GM12878 (cell line): ENCODE measurements around the gene METTL9. TPM values are rescaled to one million over a fixed set of nuclear protein-coding genes. Genes with fewer than 3 reads are reported as not detected.

ENCODE experiments used
- ATAC-seq: fragments of 200-7000 bp; cut with Tn5 transposase; 3 replicates; pipeline ENCODE4 v1.9.1; 2020; ENCODE audit warnings: mild to moderate bottlenecking, moderate library complexity
- BruUV-seq: library from RNA; stranded (reverse); fragments of 400-500 nt; replicated peaks from 2 replicates; lab custom pipeline; 2021; lab: Mats Ljungman, UMichigan
- CTCF ChIA-PET: fragments of 300-600 bp; sonication (Branson Sonifier 250); formaldehyde crosslinking; extraction: SDS; loops from one replicate; lab custom pipeline; 2021; ENCODE audit warnings: inconsistent platforms; lab: Yijun Ruan, JAX
- POLR2A ChIA-PET: fragments of 350-600 bp; formaldehyde crosslinking; extraction: SDS; loops from one replicate; lab custom pipeline; 2021; ENCODE audit warnings: inconsistent platforms; lab: Charles Lee
- RAD21 ChIA-PET: fragments of 300-600 bp; sonication (Branson Sonifier 250); formaldehyde crosslinking; loops from one replicate; lab custom pipeline; 2023; ENCODE audit warnings: antibody characterized with exemption; ENCODE audit not compliant: unreplicated experiment; lab: Charles Lee
- SMC1A ChIA-PET: fragments of 300-600 bp; sonication (Branson Sonifier 250); formaldehyde crosslinking; loops from one replicate; lab custom pipeline; 2023; ENCODE audit not compliant: unreplicated experiment, uncharacterized antibody; lab: Charles Lee
- DNase-seq: peaks from one replicate; pipeline ENCODE4 v3.0.0-alpha.2; 2011; ENCODE audit warnings: low read depth, low spot score
- FAIRE-seq: peaks from 3 replicates; lab custom pipeline; 2011; peaks lifted over from hg19 to GRCh38; lab: Jason Lieb, UNC
- H2AFZ ChIP-seq: 2 replicates; pipeline ENCODE4 v1.6.0; 2011; ENCODE audit warnings: low read depth, low read length, control low read depth; ENCODE audit not compliant: control insufficient read depth
- H3K27ac ChIP-seq: 2 replicates; pipeline ENCODE4 v1.5.1; 2011; ENCODE audit warnings: control low read depth; ENCODE audit not compliant: control insufficient read depth, insufficient read depth
- H3K27me3 ChIP-seq, 2 experiments: replicated peaks in 1 of 2; 2 replicates each; pipeline versions ENCODE4 v1.6.0 to v1.6.1; 2011; ENCODE audit warnings: low read length in 1 of 2; ENCODE audit not compliant: control insufficient read depth in 2 of 2, insufficient read depth in 2 of 2
- H3K36me3 ChIP-seq, 2 experiments: 2 replicates each; pipeline ENCODE4 v1.5.1; 2011; ENCODE audit warnings: low read length in 1 of 2; ENCODE audit not compliant: control insufficient read depth in 2 of 2, insufficient read depth in 2 of 2
- H3K4me1 ChIP-seq: 2 replicates; pipeline ENCODE4 v1.6.1; 2011; ENCODE audit warnings: mild to moderate bottlenecking, low read length, moderate library complexity, mixed read lengths; ENCODE audit not compliant: control insufficient read depth, insufficient read depth
- H3K4me2 ChIP-seq: 2 replicates; pipeline ENCODE4 v1.6.0; 2011; ENCODE audit warnings: control low read depth; ENCODE audit not compliant: control insufficient read depth, insufficient read depth
- H3K4me3 ChIP-seq: fragments of 200-600 bp; sonication (generic); 2 replicates; pipeline ENCODE4 v1.5.1; 2016
- H3K79me2 ChIP-seq: 2 replicates; pipeline ENCODE4 v1.6.0; 2011; ENCODE audit warnings: low read length; ENCODE audit not compliant: control insufficient read depth, insufficient read depth
- H3K9ac ChIP-seq: 2 replicates; pipeline ENCODE4 v1.8.0; 2011; ENCODE audit warnings: low read length, control low read depth, mixed read lengths; ENCODE audit not compliant: control insufficient read depth, insufficient read depth
- H3K9me3 ChIP-seq: replicated peaks from 3 replicates; pipeline ENCODE4 v1.5.1; 2011; ENCODE audit warnings: mild to moderate bottlenecking, low read length; ENCODE audit not compliant: control insufficient read depth, insufficient read depth
- H4K20me1 ChIP-seq: 2 replicates; pipeline ENCODE4 v1.6.0; 2011; ENCODE audit not compliant: control insufficient read depth, insufficient read depth
- BACH1 ChIP-seq: fragments of 450-650 bp; IDR thresholded peaks from 2 replicates; pipeline ENCODE4 v1.6.1; 2017; ENCODE audit warnings: mild to moderate bottlenecking, borderline replicate concordance
- ESRRA ChIP-seq: IDR thresholded peaks from 2 replicates; pipeline ENCODE4 v1.6.1; 2012; ENCODE audit warnings: mild to moderate bottlenecking, low read length, improper control_type of control experiment
- GATAD2B ChIP-seq: fragments of 450-650 bp; conservative IDR thresholded peaks from 2 replicates; pipeline ENCODE4 v1.6.1; 2017; ENCODE audit warnings: low read depth, mild to moderate bottlenecking, moderate library complexity
- HDGF ChIP-seq: fragments of 450-650 bp; IDR thresholded peaks from 2 replicates; pipeline ENCODE4 v1.6.1; 2016; ENCODE audit warnings: antibody characterized with exemption
- MEF2A ChIP-seq: IDR thresholded peaks from 2 replicates; pipeline ENCODE4 v1.6.1; 2011; ENCODE audit warnings: low read depth, mild to moderate bottlenecking, low read length, moderate library complexity; ENCODE audit not compliant: insufficient read depth
- MYB ChIP-seq: fragments of 150-350 bp; IDR thresholded peaks from 2 replicates; pipeline ENCODE4 v1.6.1; 2014; ENCODE audit warnings: mild to moderate bottlenecking, low read depth, low read length, borderline replicate concordance
- NRF1 ChIP-seq: conservative IDR thresholded peaks from 2 replicates; pipeline ENCODE4 v1.6.1; 2011; ENCODE audit warnings: mild to moderate bottlenecking, low read depth, low read length, improper control_type of control experiment
- PBX3 ChIP-seq: IDR thresholded peaks from 2 replicates; pipeline ENCODE4 v1.6.1; 2011; ENCODE audit warnings: mild to moderate bottlenecking, low read depth, low read length, moderate library complexity; ENCODE audit not compliant: insufficient replicate concordance
- RAD21 ChIP-seq: IDR thresholded peaks from 2 replicates; pipeline ENCODE4 v1.6.1; 2011; ENCODE audit warnings: mild to moderate bottlenecking, low read depth, low read length, moderate library complexity; ENCODE audit not compliant: insufficient read depth
- RB1 ChIP-seq: fragments of 450-650 bp; formaldehyde crosslinking; IDR thresholded peaks from 2 replicates; pipeline ENCODE4 v1.6.1; 2017; ENCODE audit warnings: mild to moderate bottlenecking, borderline replicate concordance
- RCOR1 ChIP-seq: conservative IDR thresholded peaks from 2 replicates; pipeline ENCODE4 v1.6.1; 2012; ENCODE audit warnings: low read depth, low read length, improper control_type of control experiment
- RELB ChIP-seq: fragments of 450-650 bp; IDR thresholded peaks from 2 replicates; pipeline ENCODE4 v1.6.1; 2017; ENCODE audit warnings: low read depth, mild to moderate bottlenecking, moderate library complexity
- SPI1 ChIP-seq: IDR thresholded peaks from 2 replicates; pipeline ENCODE4 v1.6.1; 2011; ENCODE audit warnings: low read depth, mild to moderate bottlenecking, low read length, moderate library complexity, borderline replicate concordance; ENCODE audit not compliant: insufficient read depth
- SREBF1 ChIP-seq: IDR thresholded peaks from 2 replicates; pipeline ENCODE4 v1.6.1; 2012; ENCODE audit warnings: mild to moderate bottlenecking, low read length
- STAT1 ChIP-seq: fragments of 450-650 bp; conservative IDR thresholded peaks from 2 replicates; pipeline ENCODE4 v1.6.1; 2014; ENCODE audit warnings: antibody characterized with exemption, mild to moderate bottlenecking
- ZBTB33 ChIP-seq: fragments of 450-650 bp; IDR thresholded peaks from 2 replicates; pipeline ENCODE4 v1.6.1; 2017; ENCODE audit warnings: mild to moderate bottlenecking
- WGBS: methylation state at CpG from one replicate; pipeline ENCODE4 v1.1.6; 2016; ENCODE audit warnings: low lambda C conversion rate; ENCODE audit not compliant: insufficient replicate concordance, insufficient coverage; ENCODE audit errors: missing lambda C conversion rate; 5-methylcytosine and 5-hydroxymethylcytosine counted together
- in situ Hi-C: fragments of 300-500 bp; cut with MboI; formaldehyde crosslinking; loops from 9 replicates; pipeline ENCODE4 v1.14.3; 2018; ENCODE audit warnings: mixed read lengths
- intact Hi-C: fragments of 100-400 bp; cut with micrococcal nuclease; formaldehyde crosslinking; loops from one replicate; pipeline ENCODE4 v1.14.2; 2022; ENCODE audit not compliant: unreplicated experiment
- polyA plus RNA-seq, 11 experiments: library from polyadenylated mRNA; depleted of rRNA in 4 of 11; unstranded in 6 of 11; stranded (reverse) in 5 of 11; fragments of >200 nt; fragmentation: Nextera tagmentation in 4 of 11; fragmentation: Illumina TruSeq in 1 of 11; extraction: Ambion mirVana in 4 of 11; extraction: Trizol in 1 of 11; gene quantifications; 1 replicate in 1 of 11; 2 replicates in 10 of 11; pipeline versions ENCODE4 v1.2.1 to v1.2.3, GENCODE V29; 2011 to 2016; ENCODE audit warnings: inconsistent platforms in 2 of 11, missing spikeins in 2 of 11, low read depth in 1 of 11
- total RNA-seq, 4 experiments: library from RNA; depleted of rRNA in 3 of 4; stranded (reverse); fragments of >200 nt in 3 of 4; fragmentation: Illumina TruSeq in 1 of 4; extraction: Trizol in 1 of 4; gene quantifications; 2 replicates each; pipeline versions ENCODE4 v1.2.1 to v1.2.3, GENCODE V29; 2013 to 2021

METTL9 gene
- total and polyA plus RNA-seq, 10 of the 15 experiments (the other 5 are each of a cell fraction or from before 2014, with no cell fraction given) = 19.4 to 119 (median 101) TPM

GRCh38 chr16:21613781-21614180, 14.4 kb downstream of the METTL9 start:
- FAIRE-seq (no peak), DNase-seq (no peak)
- no peak overlapping the region for H3K4me3 ChIP-seq
- no peak overlapping the region for H3K4me2 ChIP-seq
- intact Hi-C loops = no loop called here
- peaks cover 20% of the 10 kb centered on the region for H3K4me1 ChIP-seq
- ChIA-PET POLR2A (interaction anchor here (0.6 to 0.7 kb wide), 3 partner anchors 8 to 362 kb away, joined by 3 to 4 read pairs (median 3); no protein-coding TSS in a partner anchor), CTCF (interaction anchor here (1.4 to 1.5 kb wide), 2 partner anchors 9 to 13 kb away, joined by 3 to 4 read pairs; no protein-coding TSS in a partner anchor)
- H3K9me3 ChIP-seq = no peaks in the 10 kb centered on the region
- no peaks in the 10 kb centered on the region for H3K27me3 ChIP-seq
- H3K9ac ChIP-seq = no peak overlapping the region
- WGBS = 95% methylated on average over 2 of the region's 2 CpGs
- no peak overlapping the region for H2AFZ ChIP-seq
- H3K79me2 ChIP-seq = peaks cover 7% of the 10 kb centered on the region
- no peak for TF ChIP-seq GATAD2B
- no peak for TF ChIP-seq SREBF1
- no peak for TF ChIP-seq RAD21
- TF ChIP-seq ESRRA = no peak
- no peak for TF ChIP-seq SPI1
- no peak for TF ChIP-seq RCOR1
- TF ChIP-seq ZBTB33 = no peak
- no peak for TF ChIP-seq MYB
- TF ChIP-seq MEF2A = no peak
- no peak for TF ChIP-seq BACH1
- TF ChIP-seq PBX3 = no peak
- no peak for TF ChIP-seq NRF1
- TF ChIP-seq RB1 = no peak
- TF ChIP-seq STAT1 = no peak
- no peak for TF ChIP-seq RELB
- TF ChIP-seq HDGF = no peak
- TF ChIP-seq, all 136 proteins: peak for 0
- no peak for ATAC-seq
- RAD21 ChIA-PET = interaction anchor here (0.5 kb wide), 1 partner anchor 42 kb away, joined by 3 read pairs; no protein-coding TSS in a partner anchor
- Histone ChIP-seq H4K20me1 (peaks cover 2% of the 10 kb centered on the region; the same call in 1 of the 2 replicates), H3K36me3 (no peaks in the 10 kb centered on the region; a peak in 2 of 4 replicates), H3K27ac (no peak overlapping the region)
- in situ Hi-C loops = no loop called here
- no TSS peak for BruUV-seq
- SMC1A ChIA-PET = interaction anchor here (1.5 kb wide), 1 partner anchor 9 kb away, joined by 6 read pairs; no protein-coding TSS in a partner anchor
